Activated CD4-positive, CD25-positive, alpha-beta regulatory T cell treated with anti-CD3 and anti-CD28 coated beads, Interleukin-2, amount 50 U/mL, for 16 hours (primary cell): ENCODE data around the gene UBAC1.
"Not testable (repeated sequence)": the region's sequence is repeated elsewhere in the genome, so short reads cannot be mapped to it uniquely, and the experiment has no call there.

Experiments
- DNase-seq: peaks from one replicate; pipeline ENCODE4 v3.0.0-alpha.2; 2020; ENCODE audit warnings: low read depth, low spot score

The UBAC1 gene

GRCh38 chr9:135921749-135922310, 39.3 kb downstream of the UBAC1 start:
- no peak for DNase-seq

GRCh38 chr9:135920973-135921585, 40.1 kb downstream of the UBAC1 start:
- DNase-seq: no peak

- no peak for DNase-seq
These were observed 40.8 kb downstream of the UBAC1 start for GRCh38 chr9:135920256-135920930.

- DNase-seq: no peak
These were observed 41.8 kb downstream of the UBAC1 start for GRCh38 chr9:135919318-135919890.

- DNase-seq: not testable (repeated sequence)
These were observed 44.9 kb downstream of the UBAC1 start for GRCh38 chr9:135916227-135916626.

- DNase-seq: no peak
These were observed 46.3 kb downstream of the UBAC1 start for GRCh38 chr9:135914921-135915320.

- DNase-seq: not testable (repeated sequence)
These were observed 49.9 kb downstream of the UBAC1 start for GRCh38 chr9:135911233-135911632.

GRCh38 chr9:135910757-135911156, 50.4 kb downstream of the UBAC1 start:
- DNase-seq: no peak

GRCh38 chr9:135910216-135910615, 51.0 kb downstream of the UBAC1 start:
- DNase-seq: no peak

GRCh38 chr9:135909371-135909770, 51.8 kb downstream of the UBAC1 start:
- no peak for DNase-seq

- no peak for DNase-seq
These were observed 52.4 kb downstream of the UBAC1 start for GRCh38 chr9:135908754-135909204.

GRCh38 chr9:135908093-135908753, 53.0 kb downstream of the UBAC1 start:
- no peak for DNase-seq

GRCh38 chr9:135907431-135908092, 53.6 kb downstream of the UBAC1 start, which contains the start of gene CAMSAP1:
Gene CAMSAP1 (minus strand): TSS chr9:135907546. CDS start chr9:135907159, 387 bp downstream.
- DNase-seq: peak; percentile 91

GRCh38 chr9:135907006-135907430, 54.2 kb downstream of the UBAC1 start:
- no peak for DNase-seq

GRCh38 chr9:135906291-135907005, 54.7 kb downstream of the UBAC1 start:
- DNase-seq: no peak

GRCh38 chr9:135905380-135906258, 55.6 kb downstream of the UBAC1 start:
- peak; percentile 43 for DNase-seq

- no peak for DNase-seq
These were observed 57.2 kb downstream of the UBAC1 start for GRCh38 chr9:135903786-135904520.

GRCh38 chr9:135903358-135903656, 57.9 kb downstream of the UBAC1 start:
- no peak for DNase-seq

GRCh38 chr9:135902655-135903357, 58.4 kb downstream of the UBAC1 start:
- no peak for DNase-seq
